HG02938 (cell line): ENCODE data around the gene TRAIP.

Experiments used
- ATAC-seq: cut with Tn5 transposase; IDR thresholded peaks from one replicate; pipeline ENCODE4 v1.9.1; 2021; ENCODE audit warnings: mild to moderate bottlenecking, moderate library complexity; ENCODE audit not compliant: unreplicated experiment

The TRAIP gene

DNA sequence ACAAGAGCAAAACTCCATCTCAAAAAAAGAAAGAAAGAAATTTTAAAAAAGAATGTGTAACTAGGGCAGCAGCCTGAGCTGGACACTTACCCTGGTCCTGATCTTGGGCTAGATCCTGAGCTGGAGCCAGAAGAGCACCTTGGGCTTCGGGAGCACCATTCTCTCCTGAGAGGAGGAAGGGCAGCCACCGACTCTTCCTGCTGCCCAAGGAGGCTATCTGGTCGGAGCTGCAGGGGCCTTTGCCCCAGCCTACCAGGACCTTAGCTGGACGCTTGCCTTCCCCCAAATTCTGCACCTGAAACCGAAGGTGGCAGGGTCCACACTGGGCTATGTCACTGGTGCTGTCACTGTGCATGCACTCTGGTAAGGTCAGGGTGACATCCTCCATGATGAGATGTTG lies 20.2 kb upstream of the TRAIP start:
- ATAC-seq, result no peak

DNA sequence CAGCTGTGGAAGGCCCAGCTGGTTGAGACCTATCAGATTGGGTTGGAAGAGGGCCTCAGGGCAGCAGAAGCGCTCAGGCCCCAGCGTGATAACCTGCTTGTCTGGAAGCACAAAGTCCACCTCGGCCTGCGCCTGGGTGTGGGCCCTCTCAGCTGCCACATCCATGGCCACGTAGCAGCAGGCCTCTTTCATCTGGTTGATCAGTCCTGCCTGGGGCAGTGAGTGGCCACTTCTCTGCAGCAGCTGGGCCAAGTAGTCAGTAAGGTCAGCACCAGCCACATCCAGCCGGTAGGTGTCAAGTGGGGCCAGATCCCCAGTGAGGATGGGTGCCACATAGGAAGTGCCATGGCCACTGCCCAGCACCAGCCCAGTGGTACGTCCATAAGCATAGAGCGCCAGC lies 17.3 kb upstream of the TRAIP start:
- ATAC-seq, result no peak

- no peak for ATAC-seq
These were observed 16.5 kb upstream of the TRAIP start for GRCh38 chr3:49872801-49873281.

DNA sequence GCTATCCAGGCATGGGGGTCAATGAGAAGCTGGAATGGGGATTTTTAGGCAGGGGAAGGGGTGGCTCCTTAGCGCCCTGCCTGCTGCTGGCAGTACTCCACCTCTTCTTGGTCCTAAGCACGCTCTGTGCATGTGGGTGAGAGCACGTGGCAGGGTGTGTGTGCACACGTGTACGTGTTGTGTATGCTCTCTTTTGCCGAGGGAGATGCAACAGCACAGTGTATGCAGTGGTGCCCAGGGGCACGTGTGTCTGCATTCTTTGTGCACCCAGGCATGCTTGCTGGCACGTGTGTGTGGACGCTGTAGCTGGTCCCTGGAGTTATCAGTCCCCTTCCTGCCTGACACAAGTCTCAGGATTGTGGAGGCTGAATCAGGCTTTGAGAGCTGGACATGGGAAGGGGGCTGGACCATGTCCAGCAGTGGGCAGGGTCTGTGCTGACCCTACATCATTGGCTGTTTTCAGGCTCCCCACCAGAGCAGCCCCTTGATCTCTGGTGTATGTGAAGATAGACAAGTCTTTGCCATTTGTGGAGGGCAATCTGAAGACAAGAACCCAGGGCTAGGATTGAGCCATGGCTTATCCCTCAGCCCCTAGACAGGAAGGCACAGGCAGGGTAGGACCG lies 15.3 kb upstream of the TRAIP start:
- ATAC-seq, result no peak

GRCh38 chr3:49869525-49870126 lies 13.3 kb upstream of the TRAIP start, which contains the start of gene CAMKV:
TSS of gene CAMKV (minus strand) at chr3:49869906. CDS start at chr3:49862388, 7,518 bp downstream.
- no peak for ATAC-seq

GRCh38 chr3:49868862-49869466 lies 12.6 kb upstream of the TRAIP start:
- no peak for ATAC-seq

- no peak for ATAC-seq
These were observed 11.5 kb upstream of the TRAIP start for GRCh38 chr3:49867871-49868321.

DNA sequence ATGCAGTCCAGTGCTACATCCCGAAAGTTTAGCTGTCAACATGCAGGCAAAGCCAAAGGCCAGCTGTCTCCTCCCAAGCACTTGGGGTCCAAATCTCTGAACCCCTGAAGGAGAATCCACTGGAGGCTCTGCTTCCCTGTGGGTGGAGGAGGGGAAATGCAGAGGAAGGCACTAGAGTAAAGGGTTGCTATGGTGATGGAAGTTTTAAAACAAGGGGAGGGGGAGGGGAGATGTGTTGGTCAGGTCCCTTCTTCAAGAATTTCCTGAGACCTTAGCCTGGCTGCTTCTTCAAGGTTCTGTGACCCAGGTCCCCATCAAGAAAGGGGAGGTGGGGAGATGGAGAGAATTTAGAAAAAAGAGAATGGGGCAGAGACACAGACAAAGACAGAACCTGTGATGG lies 11.0 kb upstream of the TRAIP start:
- ATAC-seq, result no peak

DNA sequence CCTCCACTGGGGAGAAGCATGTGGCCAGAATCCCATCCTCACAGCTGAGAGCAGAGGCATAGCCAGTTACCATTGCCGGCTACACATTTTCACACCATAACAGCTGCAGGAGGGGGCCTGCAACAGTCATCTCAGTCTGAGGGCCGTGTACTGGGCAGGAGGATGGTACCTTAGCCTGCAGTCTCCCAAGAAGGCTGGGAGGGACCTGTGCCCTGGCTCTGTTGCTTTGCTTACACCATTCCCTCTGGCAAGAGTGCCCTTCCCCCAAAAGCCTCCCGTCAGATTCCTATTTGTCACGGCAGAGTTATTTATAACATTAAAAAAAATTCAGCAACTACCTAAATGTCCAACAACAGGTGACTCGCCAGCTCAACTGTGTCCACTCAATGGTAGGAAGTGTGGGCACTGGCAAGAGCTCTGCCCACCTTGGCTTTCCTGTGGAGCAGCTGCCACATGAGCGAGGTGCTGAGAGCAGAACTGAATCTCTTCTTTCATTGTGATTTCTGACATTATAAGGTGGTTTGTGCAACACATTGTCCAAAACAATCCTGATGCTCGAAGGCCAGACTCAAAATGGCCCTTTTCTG lies 8.9 kb upstream of the TRAIP start:
- no peak for ATAC-seq

DNA sequence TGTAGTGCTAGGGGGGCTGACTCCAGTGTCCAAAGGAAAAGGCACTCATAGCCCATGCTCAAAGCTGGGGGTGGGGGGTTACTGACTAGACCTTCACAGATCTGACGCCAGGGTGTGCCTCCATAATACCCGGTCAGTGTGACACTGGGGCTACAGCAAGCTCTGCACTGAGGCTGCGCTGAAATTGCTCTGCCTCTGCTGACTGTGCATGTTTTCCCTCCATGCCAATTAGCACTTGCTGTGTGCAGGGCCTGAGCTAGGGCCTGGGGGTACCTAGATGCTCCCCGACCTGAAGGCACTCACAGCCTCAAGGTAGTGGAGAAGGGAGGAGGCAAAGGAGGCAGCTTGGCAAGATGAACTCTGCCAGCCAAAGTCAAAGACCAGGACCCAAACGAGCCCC lies 8.1 kb upstream of the TRAIP start:
- no peak for ATAC-seq

DNA sequence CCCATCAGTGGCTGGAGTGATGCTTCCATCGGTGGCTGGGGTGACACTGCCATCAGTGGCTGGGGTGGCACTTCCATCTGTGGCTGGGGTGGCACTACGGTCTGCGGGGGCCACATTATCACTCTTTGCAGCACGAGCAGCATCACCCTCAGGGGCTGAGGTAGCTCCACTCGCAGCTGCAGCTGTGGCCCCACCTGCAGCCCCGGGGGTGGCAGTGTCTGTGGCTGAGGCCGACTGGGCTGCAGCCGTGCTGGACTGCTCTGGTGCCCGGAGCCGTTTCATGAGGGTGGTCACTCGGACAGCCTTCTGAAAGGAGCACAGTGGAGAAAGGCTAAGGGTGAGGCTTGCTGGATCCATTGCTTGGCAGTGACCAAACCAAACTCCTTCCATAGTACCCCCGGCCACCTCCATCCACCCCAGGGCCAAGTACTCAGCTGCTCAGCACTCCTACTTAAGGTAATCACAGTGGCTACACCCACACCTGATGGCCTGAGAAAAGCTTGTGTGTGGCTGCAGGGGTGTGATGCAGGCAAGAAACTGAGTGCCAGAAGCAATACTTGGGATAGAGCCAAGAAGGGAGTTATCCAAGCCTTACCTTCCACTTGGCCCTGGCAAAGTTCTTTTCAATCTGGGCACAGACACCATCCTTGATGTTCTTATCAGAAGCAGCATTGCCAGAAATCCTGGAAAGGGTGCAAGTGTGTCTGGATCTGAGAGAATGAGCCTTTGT lies 3.4 kb upstream of the TRAIP start:
- ATAC-seq, result no peak

- ATAC-seq, result no peak
These were observed 702 bp downstream of the TRAIP start for GRCh38 chr3:49855662-49856061.

DNA sequence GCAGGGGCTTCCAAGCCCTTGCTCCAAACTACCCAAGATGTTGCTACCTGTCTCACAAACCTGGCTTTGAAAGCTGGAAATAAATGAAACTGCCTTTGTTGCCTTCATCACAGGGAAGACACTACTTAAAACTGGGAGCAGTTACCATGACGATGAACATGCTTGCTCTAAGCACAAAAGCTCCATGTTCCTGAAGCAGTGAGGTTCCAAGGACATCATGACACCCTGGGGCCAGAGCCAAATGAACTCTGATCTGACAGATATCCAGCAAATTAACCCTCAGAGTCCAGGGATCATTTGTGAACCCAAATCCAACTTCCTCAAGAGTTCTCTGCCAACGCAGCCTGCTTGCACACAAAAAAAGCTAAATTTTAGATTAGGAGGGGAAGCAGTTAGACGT lies 10.7 kb downstream of the TRAIP start:
- ATAC-seq, result no peak

GRCh38 chr3:49844464-49845183 lies 11.7 kb downstream of the TRAIP start:
- ATAC-seq, result no peak

- ATAC-seq, result no peak
These were observed 13.4 kb downstream of the TRAIP start for GRCh38 chr3:49842843-49843517.

GRCh38 chr3:49841806-49842205 lies 14.6 kb downstream of the TRAIP start:
- ATAC-seq, result no peak

- no peak for ATAC-seq
These were observed 15.2 kb downstream of the TRAIP start for GRCh38 chr3:49841126-49841696.

DNA sequence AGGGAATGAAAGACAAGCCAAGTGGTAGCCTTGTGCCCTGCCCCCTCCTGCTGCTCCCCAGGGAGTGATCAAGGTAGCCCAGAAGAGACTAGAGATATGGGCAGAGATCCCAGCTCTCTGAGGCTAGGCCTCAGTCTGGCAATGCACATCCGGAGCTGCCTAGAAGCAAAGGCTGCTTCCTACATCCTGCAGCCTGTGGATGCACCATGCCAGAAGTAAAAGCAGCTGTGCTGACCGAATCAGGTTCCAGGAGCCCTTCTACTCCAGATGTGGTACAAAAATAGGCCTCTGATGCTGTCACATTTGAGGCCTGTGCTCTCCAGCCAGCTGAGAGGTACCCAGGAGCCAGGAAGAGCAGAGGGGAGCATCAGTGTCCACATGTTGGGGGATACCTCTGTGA lies 16.0 kb downstream of the TRAIP start:
- no peak for ATAC-seq

GRCh38 chr3:49839193-49839809 lies 17.1 kb downstream of the TRAIP start:
- no peak for ATAC-seq
